Adrenal gland (tissue), 5 donors: ENCODE measurements around the gene KCNMB4.

Experiments used
- POLR2A ChIP-seq, 2 donors: fragments of 450-650 bp; IDR thresholded peaks; one replicate each; pipeline ENCODE4 v1.6.1; 2017; ENCODE audit warnings: antibody characterized with exemption in 2 of 2, mild to moderate bottlenecking in 2 of 2, moderate library complexity in 1 of 2
- TF ChIP-seq, protein P1 (sequence below), 6 experiments: fragments of 450-650 bp in 4 of 6; fragments of 200-600 bp in 2 of 6; sonication (generic) in 1 of 6; IDR thresholded peaks; 1 replicate in 5 of 6; 2 replicates in 1 of 6; pipeline versions ENCODE4 v1.5.1 to v1.8.0; 2016 to 2021; ENCODE audit warnings: antibody characterized with exemption in 6 of 6, mild to moderate bottlenecking in 2 of 6, moderate library complexity in 1 of 6
- donor health status: DM: no; HTN: no; CAD: no.

DNA sequence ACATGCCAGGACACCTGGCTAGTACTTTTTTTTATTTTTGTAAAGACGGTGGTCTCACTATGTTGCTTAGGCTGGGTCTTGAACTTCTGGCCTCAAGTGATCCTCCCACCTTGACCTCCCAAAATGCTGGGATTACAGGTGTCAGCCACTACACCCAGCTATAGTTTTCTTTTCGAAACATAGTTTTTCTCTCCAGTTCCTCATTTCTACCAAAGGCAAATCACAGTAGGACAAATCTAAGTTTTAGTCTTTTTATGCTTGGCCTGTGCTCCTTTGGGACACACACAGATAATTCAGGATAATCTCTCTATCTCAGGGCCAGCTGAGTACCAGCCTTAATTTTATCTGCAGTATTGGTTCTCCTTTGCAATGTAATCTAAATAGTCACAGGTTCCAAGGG is 100.7 kb downstream of the KCNMB4 start:
- TF ChIP-seq, protein P1, sequence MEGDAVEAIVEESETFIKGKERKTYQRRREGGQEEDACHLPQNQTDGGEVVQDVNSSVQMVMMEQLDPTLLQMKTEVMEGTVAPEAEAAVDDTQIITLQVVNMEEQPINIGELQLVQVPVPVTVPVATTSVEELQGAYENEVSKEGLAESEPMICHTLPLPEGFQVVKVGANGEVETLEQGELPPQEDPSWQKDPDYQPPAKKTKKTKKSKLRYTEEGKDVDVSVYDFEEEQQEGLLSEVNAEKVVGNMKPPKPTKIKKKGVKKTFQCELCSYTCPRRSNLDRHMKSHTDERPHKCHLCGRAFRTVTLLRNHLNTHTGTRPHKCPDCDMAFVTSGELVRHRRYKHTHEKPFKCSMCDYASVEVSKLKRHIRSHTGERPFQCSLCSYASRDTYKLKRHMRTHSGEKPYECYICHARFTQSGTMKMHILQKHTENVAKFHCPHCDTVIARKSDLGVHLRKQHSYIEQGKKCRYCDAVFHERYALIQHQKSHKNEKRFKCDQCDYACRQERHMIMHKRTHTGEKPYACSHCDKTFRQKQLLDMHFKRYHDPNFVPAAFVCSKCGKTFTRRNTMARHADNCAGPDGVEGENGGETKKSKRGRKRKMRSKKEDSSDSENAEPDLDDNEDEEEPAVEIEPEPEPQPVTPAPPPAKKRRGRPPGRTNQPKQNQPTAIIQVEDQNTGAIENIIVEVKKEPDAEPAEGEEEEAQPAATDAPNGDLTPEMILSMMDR (IDR thresholded peaks at IDR 0.05): no peak
- TF ChIP-seq POLR2A (IDR thresholded peaks at IDR 0.05): no peak
